HEK293 (cell line): ENCODE data around the gene WDR6.

Experiments used
- CTCF ChIA-PET: fragments of 350-600 bp; formaldehyde crosslinking; extraction: SDS; loops from one replicate; lab custom pipeline; 2021; ENCODE audit warnings: antibody characterized with exemption; lab: Yijun Ruan, JAX
- POLR2A ChIA-PET: fragments of 300-600 bp; formaldehyde crosslinking; extraction: SDS; loops from one replicate; lab custom pipeline; 2020; ENCODE audit warnings: antibody characterized with exemption, inconsistent platforms; lab: Yijun Ruan, JAX
- H3K27ac ChIP-seq: fragments of 200-500 bp; sonication (Bioruptor generic); 2 replicates; pipeline ENCODE4 v1.5.1; 2014; ENCODE audit warnings: low read depth, low read length, control low read depth, inconsistent platforms; ENCODE audit errors: extremely low read depth
- H3K36me3 ChIP-seq, 2 experiments: fragments of 200-500 bp in 1 of 2; sonication (Bioruptor generic) in 1 of 2; 1 replicate in 1 of 2; 2 replicates in 1 of 2; pipeline ENCODE4 v1.5.1; 2014 to 2017; ENCODE audit warnings: inconsistent platforms in 2 of 2, low read length in 2 of 2; ENCODE audit not compliant: control insufficient read depth in 2 of 2, insufficient read depth in 1 of 2
- H3K4me1 ChIP-seq: fragments of 200-500 bp; sonication (Bioruptor generic); 2 replicates; pipeline ENCODE4 v1.5.1; 2014; ENCODE audit warnings: mild to moderate bottlenecking, low read length, inconsistent platforms; ENCODE audit not compliant: control insufficient read depth, insufficient read depth
- H3K4me3 ChIP-seq: 2 replicates; pipeline ENCODE4 v1.5.1; 2011; ENCODE audit warnings: low read depth, mild to moderate bottlenecking, control low read depth, low read length, moderate library complexity
- H3K9me3 ChIP-seq: fragments of 200-500 bp; sonication (Bioruptor generic); 2 replicates; pipeline ENCODE4 v1.5.1; 2014; ENCODE audit warnings: low read depth, low read length, inconsistent platforms; ENCODE audit not compliant: control insufficient read depth, insufficient read depth
- ATF2 ChIP-seq: fragments of 450-650 bp; formaldehyde crosslinking; IDR thresholded peaks from 2 replicates; pipeline ENCODE4 v1.5.1; 2016; ENCODE audit warnings: missing biosample characterization, missing genetic modification characterization, low read depth
- BCL11B ChIP-seq: fragments of 450-650 bp; formaldehyde crosslinking; IDR thresholded peaks from 2 replicates; pipeline ENCODE4 v1.5.1; 2016; ENCODE audit warnings: low read depth, missing biosample characterization, missing genetic modification characterization
- BCL6B ChIP-seq: fragments of 450-650 bp; formaldehyde crosslinking; IDR thresholded peaks from 2 replicates; pipeline ENCODE4 v1.5.1; 2017; ENCODE audit warnings: missing biosample characterization, missing genetic modification characterization
- FEZF1 ChIP-seq: fragments of 450-650 bp; formaldehyde crosslinking; IDR thresholded peaks from 2 replicates; pipeline ENCODE4 v1.5.1; 2016; ENCODE audit warnings: missing biosample characterization, missing genetic modification characterization
- GLI4 ChIP-seq: fragments of 450-650 bp; formaldehyde crosslinking; IDR thresholded peaks from 2 replicates; pipeline ENCODE4 v1.5.1; 2016; ENCODE audit warnings: missing biosample characterization, missing genetic modification characterization
- HOXC10 ChIP-seq: sonication (generic); formaldehyde crosslinking; IDR thresholded peaks from 2 replicates; pipeline ENCODE4 v1.8.1; 2023; ENCODE audit warnings: mild to moderate bottlenecking, missing genetic modification reagents
- KLF7 ChIP-seq: fragments of 450-650 bp; formaldehyde crosslinking; IDR thresholded peaks from 2 replicates; pipeline ENCODE4 v1.5.1; 2016; ENCODE audit warnings: missing biosample characterization, missing genetic modification characterization, borderline replicate concordance
- MZF1 ChIP-seq: fragments of 450-650 bp; formaldehyde crosslinking; IDR thresholded peaks from 2 replicates; pipeline ENCODE4 v1.5.1; 2017; ENCODE audit warnings: missing biosample characterization, missing genetic modification characterization, borderline replicate concordance
- SALL2 ChIP-seq: fragments of 450-650 bp; formaldehyde crosslinking; IDR thresholded peaks from 2 replicates; pipeline ENCODE4 v1.5.0; 2017; ENCODE audit warnings: missing biosample characterization, mild to moderate bottlenecking, missing genetic modification characterization, borderline replicate concordance
- SCRT1 ChIP-seq: fragments of 450-650 bp; formaldehyde crosslinking; IDR thresholded peaks from 2 replicates; pipeline ENCODE4 v1.5.1; 2016; ENCODE audit warnings: missing biosample characterization, missing genetic modification characterization, borderline replicate concordance
- ZBTB11 ChIP-seq: fragments of 450-650 bp; formaldehyde crosslinking; conservative IDR thresholded peaks from 2 replicates; pipeline ENCODE4 v1.5.1; 2016; ENCODE audit warnings: low read depth, missing biosample characterization, missing genetic modification characterization
- ZBTB20 ChIP-seq: fragments of 450-650 bp; formaldehyde crosslinking; IDR thresholded peaks from 2 replicates; pipeline ENCODE4 v1.5.1; 2016; ENCODE audit warnings: missing biosample characterization, missing genetic modification characterization
- ZBTB21 ChIP-seq: fragments of 450-650 bp; formaldehyde crosslinking; IDR thresholded peaks from 2 replicates; pipeline ENCODE4 v1.5.1; 2017; ENCODE audit warnings: missing biosample characterization, missing genetic modification characterization
- ZBTB7A ChIP-seq: fragments of 450-650 bp; formaldehyde crosslinking; IDR thresholded peaks from 2 replicates; pipeline ENCODE4 v1.5.1; 2016; ENCODE audit warnings: low read depth, missing biosample characterization, missing genetic modification characterization
- ZBTB8A ChIP-seq: fragments of 450-650 bp; formaldehyde crosslinking; IDR thresholded peaks from 2 replicates; pipeline ENCODE4 v1.5.1; 2016; ENCODE audit warnings: missing biosample characterization, missing genetic modification characterization
- ZNF155 ChIP-seq: fragments of 450-650 bp; formaldehyde crosslinking; IDR thresholded peaks from 2 replicates; pipeline ENCODE4 v1.5.1; 2016; ENCODE audit warnings: missing biosample characterization, missing genetic modification characterization
- ZNF174 ChIP-seq: fragments of 450-650 bp; formaldehyde crosslinking; IDR thresholded peaks from 2 replicates; pipeline ENCODE4 v1.5.0; 2017; ENCODE audit warnings: missing biosample characterization, mild to moderate bottlenecking, missing genetic modification characterization
- ZNF202 ChIP-seq: fragments of 450-650 bp; formaldehyde crosslinking; IDR thresholded peaks from 2 replicates; pipeline ENCODE4 v1.5.1; 2016; ENCODE audit warnings: missing biosample characterization, missing genetic modification characterization, borderline replicate concordance
- ZNF24 ChIP-seq: fragments of 450-650 bp; formaldehyde crosslinking; IDR thresholded peaks from 2 replicates; pipeline ENCODE4 v1.5.1; 2016; ENCODE audit warnings: missing biosample characterization, missing genetic modification characterization
- ZNF302 ChIP-seq: fragments of 450-650 bp; formaldehyde crosslinking; IDR thresholded peaks from 2 replicates; pipeline ENCODE4 v1.5.1; 2016; ENCODE audit warnings: missing biosample characterization, missing genetic modification characterization, low read depth
- ZNF37A ChIP-seq: fragments of 450-650 bp; IDR thresholded peaks from 2 replicates; pipeline ENCODE4 v1.5.1; 2018; ENCODE audit warnings: missing biosample characterization, missing genetic modification characterization
- ZNF391 ChIP-seq: fragments of 450-650 bp; formaldehyde crosslinking; IDR thresholded peaks from 2 replicates; pipeline ENCODE4 v1.5.1; 2016; ENCODE audit warnings: low read depth, missing biosample characterization, missing genetic modification characterization, borderline replicate concordance
- ZNF426 ChIP-seq: fragments of 450-650 bp; formaldehyde crosslinking; IDR thresholded peaks from 2 replicates; pipeline ENCODE4 v1.5.1; 2017; ENCODE audit warnings: missing biosample characterization, missing genetic modification characterization, mild to moderate bottlenecking, inconsistent platforms, moderate library complexity
- ZNF571 ChIP-seq: fragments of 450-650 bp; formaldehyde crosslinking; IDR thresholded peaks from 2 replicates; pipeline ENCODE4 v1.5.0; 2017; ENCODE audit warnings: missing biosample characterization, missing genetic modification characterization
- ZNF600 ChIP-seq: fragments of 450-650 bp; formaldehyde crosslinking; IDR thresholded peaks from 2 replicates; pipeline ENCODE4 v1.5.1; 2016; ENCODE audit warnings: missing biosample characterization, missing genetic modification characterization
- ZNF626 ChIP-seq: fragments of 450-650 bp; sonication (Bioruptor Pico); formaldehyde crosslinking; IDR thresholded peaks from 2 replicates; pipeline ENCODE4 v1.5.1; 2018; ENCODE audit warnings: missing biosample characterization, missing genetic modification characterization, inconsistent platforms
- ZNF660 ChIP-seq: fragments of 450-650 bp; IDR thresholded peaks from 2 replicates; pipeline ENCODE4 v1.5.1; 2018; ENCODE audit warnings: missing biosample characterization, mild to moderate bottlenecking, missing genetic modification characterization
- ZNF768 ChIP-seq: fragments of 450-650 bp; formaldehyde crosslinking; IDR thresholded peaks from 2 replicates; pipeline ENCODE4 v1.5.1; 2018; ENCODE audit warnings: missing biosample characterization, mild to moderate bottlenecking, missing genetic modification characterization

WDR6 gene

GRCh38 chr3:48963591-48963990 lies 43.6 kb upstream of the WDR6 start:
- no peak overlapping the region for H3K4me3 ChIP-seq

GRCh38 chr3:48966367-48966766 lies 40.8 kb upstream of the WDR6 start:
- ChIA-PET CTCF (interaction anchor here (0.6 kb wide), 1 partner anchor 228 kb away, joined by 3 read pairs; no protein-coding TSS in a partner anchor), POLR2A (no interaction called here)
- TF ChIP-seq ZNF202 (tag by site-specific recombination) (no peak), GLI4 (tag by site-specific recombination) (no peak), FEZF1 (tag by site-specific recombination) (no peak), ZNF660 (tag by site-specific recombination) (no peak), SCRT1 (tag by site-specific recombination) (no peak), BCL6B (tag by site-specific recombination) (no peak), ZNF626 (no peak), ZBTB20 (tag by site-specific recombination) (no peak), ZBTB8A (tag by site-specific recombination) (no peak), ZNF24 (no peak), ATF2 (tag by site-specific recombination) (no peak), SALL2 (no peak)
- H3K27ac ChIP-seq: no peak overlapping the region
- H3K4me1 ChIP-seq: no peaks in the 10 kb centered on the region
- no peaks in the 10 kb centered on the region for H3K9me3 ChIP-seq
- H3K4me3 ChIP-seq: no peak overlapping the region
- H3K36me3 ChIP-seq: peaks cover 21 to 83% of the 10 kb centered on the region in 2 experiments

More at GRCh38 chr3:48963591-48963990, 43.6 kb upstream of the WDR6 start:
- Histone ChIP-seq H3K36me3 (peaks cover 7 to 62% of the 10 kb centered on the region in 2 experiments), H3K4me1 (no peaks in the 10 kb centered on the region), H3K9me3 (no peaks in the 10 kb centered on the region), H3K27ac (no peak overlapping the region)
- ChIA-PET CTCF (no interaction called here), POLR2A (no interaction called here)
- no peak for TF ChIP-seq ZNF174
- TF ChIP-seq MZF1 (tag by site-specific recombination): no peak
- no peak for TF ChIP-seq ZBTB11 (tag by site-specific recombination)
- no peak for TF ChIP-seq ZNF391 (tag by site-specific recombination)
- TF ChIP-seq BCL11B (tag by site-specific recombination): no peak
- no peak for TF ChIP-seq ZBTB7A (tag by site-specific recombination)
- TF ChIP-seq KLF7 (tag by site-specific recombination): no peak
- TF ChIP-seq ZNF426 (tag by site-specific recombination): no peak
- no peak for TF ChIP-seq ZBTB21 (tag by site-specific recombination)
- TF ChIP-seq ZNF600: no peak
- no peak for TF ChIP-seq HOXC10 (CRISPR knock-in tag)
- TF ChIP-seq ZNF37A (tag by site-specific recombination): no peak
- TF ChIP-seq ZNF768 (tag by site-specific recombination): no peak
- TF ChIP-seq ZNF571 (tag by site-specific recombination): no peak
- TF ChIP-seq ZNF155 (tag by site-specific recombination): no peak
- no peak for TF ChIP-seq ZNF302 (tag by site-specific recombination)
